Spleen (tissue), 11 donors: ENCODE results near the gene DZANK1. TPM values are rescaled to one million over a fixed set of nuclear protein-coding genes. Genes with fewer than 3 reads are reported as not detected.

Source experiments
- DNase-seq: peaks from one replicate; pipeline ENCODE4 v3.0.0-alpha.2; 2020
- H3K27ac ChIP-seq, 8 donors: fragments of 200-600 bp; sonication (generic) in 7 of 8; 1 replicate in 4 of 8; 2 replicates in 4 of 8; pipeline versions ENCODE4 v1.5.0 to v1.8.0; 2016 to 2021; ENCODE audit warnings: inconsistent platforms in 4 of 8, mild to moderate bottlenecking in 4 of 8, moderate library complexity in 1 of 8
- H3K27me3 ChIP-seq, 7 donors: fragments of 200-600 bp; sonication (generic) in 6 of 7; replicated peaks in 1 of 7; 1 replicate in 4 of 7; 2 replicates in 3 of 7; pipeline versions ENCODE4 v1.5.0 to v1.8.0; 2016 to 2021; ENCODE audit warnings: inconsistent platforms in 3 of 7, mild to moderate bottlenecking in 1 of 7
- H3K36me3 ChIP-seq, 6 donors: fragments of 200-600 bp; sonication (generic) in 5 of 6; 1 replicate in 4 of 6; 2 replicates in 2 of 6; pipeline versions ENCODE4 v1.5.0 to v1.8.0; 2016 to 2021; ENCODE audit warnings: inconsistent platforms in 2 of 6
- H3K4me1 ChIP-seq, 6 donors: fragments of 200-600 bp; sonication (generic) in 5 of 6; 1 replicate in 3 of 6; 2 replicates in 3 of 6; pipeline versions ENCODE4 v1.5.0 to v1.8.0; 2016 to 2021; ENCODE audit warnings: inconsistent platforms in 3 of 6
- H3K4me3 ChIP-seq, 8 donors: fragments of 200-600 bp; sonication (generic) in 7 of 8; 1 replicate in 4 of 8; 2 replicates in 4 of 8; pipeline versions ENCODE4 v1.5.0 to v1.8.0; 2016 to 2021; ENCODE audit warnings: inconsistent platforms in 4 of 8, mild to moderate bottlenecking in 4 of 8, moderate library complexity in 2 of 8
- H3K9me3 ChIP-seq, 8 donors: fragments of 200-600 bp; sonication (generic) in 7 of 8; 1 replicate in 4 of 8; 2 replicates in 4 of 8; pipeline versions ENCODE4 v1.5.0 to v1.8.0; 2016 to 2021; ENCODE audit warnings: inconsistent platforms in 4 of 8
- POLR2A ChIP-seq, 3 donors: fragments of 450-650 bp; IDR thresholded peaks; one replicate each; pipeline ENCODE4 v1.5.1; 2017; ENCODE audit warnings: antibody characterized with exemption in 3 of 3, mild to moderate bottlenecking in 1 of 3
- POLR2AphosphoS5 ChIP-seq, 3 donors: sonication (generic); formaldehyde crosslinking; IDR thresholded peaks; one replicate each; pipeline ENCODE4 v1.5.1; 2017; ENCODE audit warnings: antibody characterized with exemption in 3 of 3
- WGBS, 5 donors: extraction: QIAGEN DNeasy Blood & Tissue Kit in 3 of 5; methylation state at CpG; one replicate each; pipeline versions ENCODE4 v1.1.5 to v1.1.7; 2013 to 2018; 5-methylcytosine and 5-hydroxymethylcytosine counted together
- intact Hi-C: fragments of 100-400 bp; cut with DNase I; formaldehyde crosslinking; loops from one replicate; pipeline ENCODE4 v1.15.0; 2023; ENCODE audit warnings: low total_unique reads
- polyA plus RNA-seq, 3 donors: library from polyadenylated mRNA; stranded (reverse); fragments of 200-250 nt; gene quantifications; one replicate each; pipeline ENCODE4 v1.2.1, GENCODE V29; 2013
- total RNA-seq, 7 donors: library from RNA; depleted of rRNA in 3 of 7; stranded (reverse); fragments of >200 nt in 3 of 7; fragmentation: NEBNext Ultra II Directional in 4 of 7; extraction: Animal tissue kit (Norgen Biotek cat#: 25700) in 4 of 7; gene quantifications; one replicate each; pipeline versions ENCODE4 v1.1.0 to v1.2.1, GENCODE V29; 2016 to 2021
- TF ChIP-seq, protein P1 (sequence below), 11 experiments: fragments of 200-600 bp in 7 of 11; fragments of 450-650 bp in 4 of 11; sonication (generic) in 4 of 11; IDR thresholded peaks in 8 of 11; conservative IDR thresholded peaks in 3 of 11; 1 replicate in 7 of 11; 2 replicates in 4 of 11; pipeline versions ENCODE4 v1.4.0 to v1.8.0; 2016 to 2021; ENCODE audit warnings: antibody characterized with exemption in 11 of 11, inconsistent platforms in 4 of 11, mild to moderate bottlenecking in 1 of 11
- donor health status: healthy with polysubstance abuse.
- donor health status: DM: no; HTN: no; CAD: no; lungs with moderate emphysema.
- donor health status: DM: no; HTN: no; CAD: no.
- donor health status: Bipolar disorder and iron deficiency.
- donor health status: healthy.
- donor health status: DM: no; HTN: no; CAD: no.
- donor health status: DM: yes; HTN: yes; CAD: no.

The DZANK1 gene
- total and polyA plus RNA-seq, 10 donors: 1.4 to 4.1 (median 2.2) TPM

DNA sequence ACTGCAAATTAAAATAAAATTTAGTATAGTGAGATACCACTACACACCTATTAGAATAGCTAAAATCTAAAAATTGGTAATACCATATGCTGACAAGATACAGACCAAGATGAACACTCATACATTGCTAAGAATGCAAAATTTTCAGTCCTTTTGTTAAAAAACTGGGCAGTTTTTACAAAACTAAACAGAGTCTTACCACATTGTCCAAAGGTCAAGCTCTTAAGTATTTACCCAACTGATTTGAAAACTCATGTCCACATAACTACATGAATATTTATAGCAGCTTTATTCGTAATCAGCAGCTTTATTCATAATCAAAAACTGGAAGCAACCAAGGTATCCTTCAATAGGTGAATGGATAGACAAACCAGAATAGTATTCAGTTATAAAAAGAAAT lies 10.4 kb upstream of the DZANK1 start:
- H3K27me3 ChIP-seq: no peaks in the 10 kb centered on the region
- no peak for DNase-seq
- no peaks in the 10 kb centered on the region for H3K4me1 ChIP-seq
- peaks cover 5 to 100% (median 71%) of the 10 kb centered on the region in 6 donors for H3K36me3 ChIP-seq
- no peak overlapping the region for H3K4me3 ChIP-seq
- no peak for TF ChIP-seq POLR2A (IDR thresholded peaks at IDR 0.05)
- TF ChIP-seq, protein P1, sequence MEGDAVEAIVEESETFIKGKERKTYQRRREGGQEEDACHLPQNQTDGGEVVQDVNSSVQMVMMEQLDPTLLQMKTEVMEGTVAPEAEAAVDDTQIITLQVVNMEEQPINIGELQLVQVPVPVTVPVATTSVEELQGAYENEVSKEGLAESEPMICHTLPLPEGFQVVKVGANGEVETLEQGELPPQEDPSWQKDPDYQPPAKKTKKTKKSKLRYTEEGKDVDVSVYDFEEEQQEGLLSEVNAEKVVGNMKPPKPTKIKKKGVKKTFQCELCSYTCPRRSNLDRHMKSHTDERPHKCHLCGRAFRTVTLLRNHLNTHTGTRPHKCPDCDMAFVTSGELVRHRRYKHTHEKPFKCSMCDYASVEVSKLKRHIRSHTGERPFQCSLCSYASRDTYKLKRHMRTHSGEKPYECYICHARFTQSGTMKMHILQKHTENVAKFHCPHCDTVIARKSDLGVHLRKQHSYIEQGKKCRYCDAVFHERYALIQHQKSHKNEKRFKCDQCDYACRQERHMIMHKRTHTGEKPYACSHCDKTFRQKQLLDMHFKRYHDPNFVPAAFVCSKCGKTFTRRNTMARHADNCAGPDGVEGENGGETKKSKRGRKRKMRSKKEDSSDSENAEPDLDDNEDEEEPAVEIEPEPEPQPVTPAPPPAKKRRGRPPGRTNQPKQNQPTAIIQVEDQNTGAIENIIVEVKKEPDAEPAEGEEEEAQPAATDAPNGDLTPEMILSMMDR (IDR thresholded peaks at IDR 0.05 in 8 of 11, conservative IDR thresholded peaks at IDR 0.05 in 3 of 11): no peak
- TF ChIP-seq POLR2AphosphoS5 (IDR thresholded peaks at IDR 0.05): no peak
- WGBS, 5 donors: 92 to 97% (median 95%) methylated on average over 1 of the region's 1 CpG
- intact Hi-C loops: no loop called here
- H3K27ac ChIP-seq: no peak overlapping the region
- no peaks in the 10 kb centered on the region for H3K9me3 ChIP-seq

DNA sequence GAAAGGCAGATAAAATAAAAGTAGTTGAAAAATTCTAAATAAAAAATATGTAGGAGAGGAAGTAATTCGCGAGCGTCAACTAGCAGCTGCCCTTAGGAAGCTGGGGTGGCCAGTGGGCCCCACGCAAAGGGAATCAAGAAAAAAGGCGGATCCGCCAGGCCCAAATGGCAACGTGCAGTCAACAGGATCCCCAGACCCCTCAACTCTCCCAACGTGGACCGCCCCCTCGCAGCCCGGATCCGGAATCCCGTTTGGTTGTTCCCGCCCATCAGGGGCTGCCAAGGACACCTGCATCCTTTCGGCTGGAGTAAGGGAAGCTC lies 296 bp downstream of the DZANK1 start:
- no peak for DNase-seq
- 0 to 2% (median 1%) methylated on average over 15 of the region's 15 CpGs for WGBS, 5 donors
- peaks cover 9 to 37% (median 27%) of the 10 kb centered on the region in 6 donors for H3K4me1 ChIP-seq
- no peaks in the 10 kb centered on the region for H3K27me3 ChIP-seq
- peaks cover 0 to 26% (median 8%) of the 10 kb centered on the region in 6 donors for H3K36me3 ChIP-seq
- peak overlapping the region; percentile 69 to 99 (median 92) for H3K4me3 ChIP-seq
- no peaks in the 10 kb centered on the region for H3K9me3 ChIP-seq
- peak overlapping the region; percentile 36 to 92 (median 84) for H3K27ac ChIP-seq
- TF ChIP-seq, protein P1 (IDR thresholded peaks at IDR 0.05 in 8 of 11, conservative IDR thresholded peaks at IDR 0.05 in 3 of 11): no peak
- TF ChIP-seq POLR2AphosphoS5 (IDR thresholded peaks at IDR 0.05) (no peak), POLR2A (IDR thresholded peaks at IDR 0.05) (no peak)
- intact Hi-C loops: no loop called here

DNA sequence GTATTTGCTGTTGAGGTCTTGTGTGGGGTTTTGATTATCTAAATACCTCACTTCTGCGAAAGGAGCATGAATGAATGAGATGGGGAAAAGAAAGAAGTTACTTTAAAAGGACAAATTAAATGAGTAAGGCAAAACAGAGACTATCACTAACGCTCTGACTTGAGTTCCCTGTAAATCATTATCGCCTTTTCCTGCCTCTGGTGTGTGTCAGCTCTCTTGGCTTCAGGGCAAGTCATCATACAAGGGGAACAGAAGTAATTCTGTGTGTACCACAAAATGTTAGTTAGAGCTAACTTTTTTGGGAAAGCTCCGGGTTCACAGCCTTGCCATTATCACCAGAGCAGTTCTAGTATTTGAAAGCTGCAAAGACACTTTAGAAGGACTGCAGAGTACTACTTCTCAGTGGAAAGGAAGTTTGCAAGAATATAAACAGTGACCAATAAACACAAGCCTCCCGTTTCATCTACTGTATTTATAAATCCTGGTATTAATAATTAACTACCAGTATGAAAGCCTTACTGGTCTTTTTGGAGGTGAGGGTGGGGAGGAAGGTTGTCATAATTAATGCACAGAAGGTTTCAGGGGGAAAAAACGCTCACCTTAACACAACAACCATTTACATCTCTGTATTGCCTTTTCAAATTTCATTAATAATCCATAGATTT lies 1.2 kb downstream of the DZANK1 start:
- Histone ChIP-seq H3K27me3 (no peaks in the 10 kb centered on the region), H3K4me3 (peak overlapping the region in 4 of 8 donors; percentile 90 to 97 (median 92)), H3K4me1 (peaks cover 9 to 37% (median 27%) of the 10 kb centered on the region in 6 donors), H3K36me3 (peaks cover 0 to 17% (median 6%) of the 10 kb centered on the region in 6 donors), H3K9me3 (no peaks in the 10 kb centered on the region), H3K27ac (peak overlapping the region in 3 of 8 donors; percentile 86 to 92 (median 88))
- no peak for DNase-seq
- TF ChIP-seq POLR2A (IDR thresholded peaks at IDR 0.05): no peak
- no peak for TF ChIP-seq POLR2AphosphoS5 (IDR thresholded peaks at IDR 0.05)
- TF ChIP-seq, protein P1 (IDR thresholded peaks at IDR 0.05 in 8 of 11, conservative IDR thresholded peaks at IDR 0.05 in 3 of 11): no peak
- intact Hi-C loops: no loop called here
- 60 to 72% (median 63%) methylated on average over 6 of the region's 6 CpGs for WGBS, 5 donors

DNA sequence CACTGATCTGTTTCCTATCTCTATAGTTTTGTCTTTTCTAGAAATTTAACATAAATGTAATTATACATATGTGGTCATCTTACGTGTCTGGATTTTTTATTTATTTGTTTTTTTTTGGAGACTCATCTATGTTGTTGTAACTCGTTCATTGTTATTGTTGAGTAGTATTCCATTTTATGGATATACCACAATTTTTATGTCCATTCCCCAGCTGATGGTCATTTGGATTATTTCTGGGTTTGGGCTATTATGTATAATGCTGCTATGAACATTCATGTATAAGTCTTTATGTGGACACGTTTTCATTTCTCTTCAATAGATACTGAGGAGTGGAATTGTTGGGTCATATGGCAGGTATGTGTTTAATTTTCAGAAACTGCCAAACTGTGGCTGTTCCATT lies 10.2 kb downstream of the DZANK1 start:
- intact Hi-C loops: no loop called here
- 84 to 92% (median 90%) methylated on average over 3 of the region's 3 CpGs for WGBS, 5 donors
- TF ChIP-seq, protein P1 (IDR thresholded peaks at IDR 0.05 in 8 of 11, conservative IDR thresholded peaks at IDR 0.05 in 3 of 11): no peak
- TF ChIP-seq POLR2AphosphoS5 (IDR thresholded peaks at IDR 0.05) (no peak), POLR2A (IDR thresholded peaks at IDR 0.05) (no peak)
- Histone ChIP-seq H3K4me3 (no peak overlapping the region), H3K36me3 (peaks cover 0 to 5% (median 0%) of the 10 kb centered on the region in 6 donors), H3K27me3 (no peaks in the 10 kb centered on the region), H3K9me3 (peaks cover 0 to 17% (median 5%) of the 10 kb centered on the region in 8 donors), H3K4me1 (no peaks in the 10 kb centered on the region), H3K27ac (no peak overlapping the region)
- DNase-seq: no peak
